ENCODE data around the gene NPR3. TPM values are rescaled to one million over a fixed set of nuclear protein-coding genes. Genes with fewer than 3 reads are reported as not detected.

Gene NPR3
- total RNA-seq, 4 donors from 2014 or later = 7.6 to 51.2 (median 20.6) TPM

- Histone ChIP-seq H3K36me3 (no peaks in the 10 kb centered on the region), H3K4me3 (no peak overlapping the region), H3K9me3 (no peaks in the 10 kb centered on the region), H3K27me3 (no peaks in the 10 kb centered on the region), H3K27ac (no peak overlapping the region), H3K4me1 (no peaks in the 10 kb centered on the region)
- TF ChIP-seq CTCF (IDR thresholded peaks at IDR 0.05) = no peak
- TF ChIP-seq POLR2A (IDR thresholded peaks at IDR 0.05) = no peak
- intact Hi-C loops (cut with DNase I; ENCODE audit: low total_unique reads) = no loop called here
- DNase-seq = no peak
Observed at GRCh38 chr5:32810804-32811203, 99.7 kb downstream of the NPR3 start.

- intact Hi-C loops (cut with DNase I; ENCODE audit: low total_unique reads) = no loop called here
- Histone ChIP-seq H3K27me3 (no peaks in the 10 kb centered on the region), H3K9me3 (no peaks in the 10 kb centered on the region)
Observed at GRCh38 chr5:32812399-32812798, 101.3 kb downstream of the NPR3 start.

GRCh38 chr5:32814141-32814540, 103.0 kb downstream of the NPR3 start:
- TF ChIP-seq POLR2A (IDR thresholded peaks at IDR 0.05) (no peak), CTCF (IDR thresholded peaks at IDR 0.05) (no peak)
- intact Hi-C loops (cut with DNase I; ENCODE audit: low total_unique reads) = no loop called here
- H3K4me1 ChIP-seq = no peaks in the 10 kb centered on the region
- no peak for DNase-seq
- H3K27me3 ChIP-seq = no peaks in the 10 kb centered on the region
- H3K36me3 ChIP-seq = no peaks in the 10 kb centered on the region
- H3K27ac ChIP-seq = no peak overlapping the region
- no peaks in the 10 kb centered on the region for H3K9me3 ChIP-seq
- H3K4me3 ChIP-seq = no peak overlapping the region

More at GRCh38 chr5:32812399-32812798, 101.3 kb downstream of the NPR3 start:
- TF ChIP-seq CTCF (IDR thresholded peaks at IDR 0.05) = no peak
- no peak for TF ChIP-seq POLR2A (IDR thresholded peaks at IDR 0.05)
- Histone ChIP-seq H3K4me1 (no peaks in the 10 kb centered on the region), H3K36me3 (no peaks in the 10 kb centered on the region), H3K27ac (no peak overlapping the region), H3K4me3 (no peak overlapping the region)
- no peak for DNase-seq

GRCh38 chr5:32814620-32815019, 103.5 kb downstream of the NPR3 start:
- Histone ChIP-seq H3K4me1 (no peaks in the 10 kb centered on the region), H3K4me3 (no peak overlapping the region), H3K27ac (no peak overlapping the region), H3K9me3 (no peaks in the 10 kb centered on the region), H3K36me3 (no peaks in the 10 kb centered on the region), H3K27me3 (no peaks in the 10 kb centered on the region)
- TF ChIP-seq POLR2A (IDR thresholded peaks at IDR 0.05) (no peak), CTCF (IDR thresholded peaks at IDR 0.05) (no peak)
- intact Hi-C loops (cut with DNase I; ENCODE audit: low total_unique reads) = no loop called here
- DNase-seq = no peak

GRCh38 chr5:32827981-32828380, 116.9 kb downstream of the NPR3 start:
- H3K4me3 ChIP-seq = no peak overlapping the region
- intact Hi-C loops (cut with DNase I; ENCODE audit: low total_unique reads) = no loop called here
- no peaks in the 10 kb centered on the region for H3K9me3 ChIP-seq
- no peaks in the 10 kb centered on the region for H3K36me3 ChIP-seq
- no peak overlapping the region for H3K27ac ChIP-seq
- TF ChIP-seq POLR2A (IDR thresholded peaks at IDR 0.05) (no peak), CTCF (IDR thresholded peaks at IDR 0.05) (no peak)
- no peaks in the 10 kb centered on the region for H3K4me1 ChIP-seq
- DNase-seq = no peak
- no peaks in the 10 kb centered on the region for H3K27me3 ChIP-seq
